ENCODE data around the gene DLGAP1.
A peak's percentile ranks its signal among the peaks of the same experiment; 100 is the strongest.

DNA sequence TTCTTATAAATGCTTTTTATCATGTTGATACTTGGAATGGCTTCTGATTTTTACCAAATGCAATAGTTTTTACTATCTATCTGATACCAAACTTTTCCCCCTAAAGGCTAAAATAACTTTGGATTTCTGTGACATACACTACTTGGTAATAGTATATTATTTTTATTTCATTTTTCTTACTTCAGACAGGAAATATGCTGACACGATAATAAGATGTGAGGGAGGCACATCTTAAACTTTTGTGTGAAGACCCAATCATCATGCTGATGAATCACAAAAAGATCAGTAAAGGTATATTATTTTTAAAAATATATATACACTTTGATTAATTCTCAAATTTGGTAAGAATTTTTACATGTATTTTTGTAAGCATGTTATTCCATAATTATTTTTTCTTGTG is 882.3 kb downstream of the DLGAP1 start:
- TF ChIP-seq, protein P1, sequence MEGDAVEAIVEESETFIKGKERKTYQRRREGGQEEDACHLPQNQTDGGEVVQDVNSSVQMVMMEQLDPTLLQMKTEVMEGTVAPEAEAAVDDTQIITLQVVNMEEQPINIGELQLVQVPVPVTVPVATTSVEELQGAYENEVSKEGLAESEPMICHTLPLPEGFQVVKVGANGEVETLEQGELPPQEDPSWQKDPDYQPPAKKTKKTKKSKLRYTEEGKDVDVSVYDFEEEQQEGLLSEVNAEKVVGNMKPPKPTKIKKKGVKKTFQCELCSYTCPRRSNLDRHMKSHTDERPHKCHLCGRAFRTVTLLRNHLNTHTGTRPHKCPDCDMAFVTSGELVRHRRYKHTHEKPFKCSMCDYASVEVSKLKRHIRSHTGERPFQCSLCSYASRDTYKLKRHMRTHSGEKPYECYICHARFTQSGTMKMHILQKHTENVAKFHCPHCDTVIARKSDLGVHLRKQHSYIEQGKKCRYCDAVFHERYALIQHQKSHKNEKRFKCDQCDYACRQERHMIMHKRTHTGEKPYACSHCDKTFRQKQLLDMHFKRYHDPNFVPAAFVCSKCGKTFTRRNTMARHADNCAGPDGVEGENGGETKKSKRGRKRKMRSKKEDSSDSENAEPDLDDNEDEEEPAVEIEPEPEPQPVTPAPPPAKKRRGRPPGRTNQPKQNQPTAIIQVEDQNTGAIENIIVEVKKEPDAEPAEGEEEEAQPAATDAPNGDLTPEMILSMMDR (conservative IDR thresholded peaks at IDR 0.05; ENCODE audit: low read depth, low read length), result no peak
- TF ChIP-seq POLR2A (IDR thresholded peaks at IDR 0.05; ENCODE audit: low read depth, low read length) (no peak), FOS (IDR thresholded peaks at IDR 0.05; ENCODE audit: low read depth, low read length) (no peak), RAD21 (IDR thresholded peaks at IDR 0.05; ENCODE audit: low read length) (no peak), MAFK (IDR thresholded peaks at IDR 0.05; ENCODE audit: low read depth, low read length) (peak; percentile 58), MXI1 (IDR thresholded peaks at IDR 0.05; ENCODE audit: borderline replicate concordance, low read depth, low read length) (no peak), RCOR1 (IDR thresholded peaks at IDR 0.05; ENCODE audit: insufficient replicate concordance, low read length) (no peak), SMC3 (IDR thresholded peaks at IDR 0.05; ENCODE audit: low read depth, low read length) (no peak)
- TF ChIP-seq, protein P2, sequence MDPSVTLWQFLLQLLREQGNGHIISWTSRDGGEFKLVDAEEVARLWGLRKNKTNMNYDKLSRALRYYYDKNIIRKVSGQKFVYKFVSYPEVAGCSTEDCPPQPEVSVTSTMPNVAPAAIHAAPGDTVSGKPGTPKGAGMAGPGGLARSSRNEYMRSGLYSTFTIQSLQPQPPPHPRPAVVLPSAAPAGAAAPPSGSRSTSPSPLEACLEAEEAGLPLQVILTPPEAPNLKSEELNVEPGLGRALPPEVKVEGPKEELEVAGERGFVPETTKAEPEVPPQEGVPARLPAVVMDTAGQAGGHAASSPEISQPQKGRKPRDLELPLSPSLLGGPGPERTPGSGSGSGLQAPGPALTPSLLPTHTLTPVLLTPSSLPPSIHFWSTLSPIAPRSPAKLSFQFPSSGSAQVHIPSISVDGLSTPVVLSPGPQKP (IDR thresholded peaks at IDR 0.05; ENCODE audit: borderline replicate concordance, low read depth, low read length), result no peak
